ENCODE data around the gene UBE2Z.
A peak's percentile ranks its signal among the peaks of the same experiment; 100 is the strongest.
"Not testable (repeated sequence)": the region's sequence is repeated elsewhere in the genome, so short reads cannot be mapped to it uniquely, and the experiment has no call there.

Gene UBE2Z

DNA sequence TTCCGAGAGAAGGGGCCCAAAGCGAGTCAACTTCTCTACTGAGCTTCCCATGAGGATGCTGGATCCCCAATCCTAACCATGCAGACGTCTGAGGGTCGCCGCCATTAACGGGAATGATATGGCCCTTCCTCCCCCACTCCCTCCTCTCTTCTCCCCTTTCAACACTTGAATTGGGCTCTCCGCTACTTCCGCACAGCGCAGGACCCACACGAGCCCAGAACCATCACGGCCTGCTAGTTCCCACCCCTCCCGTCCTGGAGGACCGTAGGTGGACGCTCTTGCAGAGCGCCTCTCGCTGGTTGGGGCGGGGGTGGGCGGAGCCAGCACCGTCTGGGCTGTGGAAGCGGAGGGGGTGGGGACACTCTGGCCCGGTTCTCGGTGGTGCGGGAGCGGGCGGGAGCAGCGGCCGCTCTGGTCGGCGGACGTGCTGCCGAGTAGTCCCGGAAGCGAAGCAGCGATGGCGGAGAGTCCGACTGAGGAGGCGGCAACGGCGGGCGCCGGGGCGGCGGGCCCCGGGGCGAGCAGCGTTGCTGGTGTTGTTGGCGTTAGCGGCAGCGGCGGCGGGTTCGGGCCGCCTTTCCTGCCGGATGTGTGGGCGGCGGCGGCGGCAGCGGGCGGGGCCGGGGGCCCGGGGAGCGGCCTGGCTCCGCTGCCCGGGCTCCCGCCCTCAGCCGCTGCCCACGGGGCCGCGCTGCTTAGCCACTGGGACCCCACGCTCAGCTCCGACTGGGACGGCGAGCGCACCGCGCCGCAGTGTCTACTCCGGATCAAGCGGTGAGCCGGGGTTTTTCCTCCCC, at the start of gene UBE2Z:
Gene UBE2Z (plus strand): TSS at position 361 of the 797 bp plus-strand sequence. CDS start 97 bp downstream, at position 458.
- DNase-seq: peak; percentile 93 to 94

DNA sequence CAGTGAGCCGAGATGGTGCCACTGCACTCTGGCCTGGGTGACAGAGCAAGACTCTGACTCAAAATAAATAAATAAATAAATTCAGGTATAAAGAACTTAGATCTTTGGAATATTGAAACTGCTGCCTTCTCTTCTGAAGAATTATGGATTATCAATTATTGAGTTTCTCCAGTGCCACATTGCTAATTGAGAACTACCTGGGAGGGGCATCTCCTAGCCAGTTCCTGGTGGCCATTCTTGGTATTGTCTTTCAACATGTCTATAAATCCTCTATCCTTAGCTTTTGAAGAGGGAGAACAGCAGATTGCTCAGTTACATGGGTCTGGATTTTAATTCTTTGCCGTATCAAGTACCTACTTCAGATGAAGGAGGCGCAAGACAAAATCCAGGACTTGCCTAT, 48.2 kb upstream of the UBE2Z start:
- DNase-seq: no peak

DNA sequence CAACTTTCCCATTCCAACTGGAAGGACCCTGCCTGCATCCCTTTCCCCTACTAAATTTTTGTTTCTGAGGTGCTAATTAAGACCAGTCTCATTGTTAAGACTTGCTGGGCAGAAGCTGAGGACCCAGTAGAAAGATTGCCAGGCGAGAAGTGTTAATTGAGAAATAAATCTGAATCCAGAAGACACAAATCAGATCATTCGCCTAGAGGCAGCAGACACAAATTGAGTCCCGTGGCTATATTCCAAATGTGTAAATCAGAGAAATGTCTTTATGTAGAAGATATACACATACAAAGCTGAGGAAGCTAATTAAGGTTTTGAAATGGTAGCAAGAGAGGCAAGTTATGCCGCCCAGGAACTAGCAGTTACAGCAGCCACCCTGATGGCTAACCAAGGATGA, 47.8 kb upstream of the UBE2Z start:
- DNase-seq: no peak

DNA sequence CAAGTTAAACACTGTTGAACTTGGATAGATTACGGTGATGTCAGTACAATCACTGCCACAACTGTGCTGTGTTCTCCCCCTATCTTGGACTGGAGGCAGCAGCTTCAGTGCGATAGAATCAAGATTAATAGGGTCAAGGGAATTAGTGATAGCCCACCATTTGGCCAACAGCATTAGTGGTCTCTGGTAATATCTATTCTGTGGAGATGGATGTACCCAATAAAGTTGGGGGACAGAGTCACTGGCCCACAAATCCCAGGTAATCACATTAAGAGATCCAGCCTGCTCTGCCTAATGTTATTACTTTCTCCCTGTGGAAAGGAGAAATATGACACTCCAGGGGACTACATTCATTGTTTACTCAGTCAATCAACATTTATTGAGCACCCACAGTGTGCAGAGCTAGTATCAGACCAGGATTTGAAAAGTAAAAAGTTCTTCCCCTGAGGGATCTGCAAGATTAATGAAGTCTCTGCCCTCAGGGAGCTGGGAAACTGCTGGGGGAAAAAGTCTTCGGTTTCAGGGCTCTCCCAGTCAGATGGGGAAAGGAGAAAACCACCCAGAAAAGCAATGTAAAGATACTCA, 39.2 kb upstream of the UBE2Z start:
- DNase-seq: no peak

DNA sequence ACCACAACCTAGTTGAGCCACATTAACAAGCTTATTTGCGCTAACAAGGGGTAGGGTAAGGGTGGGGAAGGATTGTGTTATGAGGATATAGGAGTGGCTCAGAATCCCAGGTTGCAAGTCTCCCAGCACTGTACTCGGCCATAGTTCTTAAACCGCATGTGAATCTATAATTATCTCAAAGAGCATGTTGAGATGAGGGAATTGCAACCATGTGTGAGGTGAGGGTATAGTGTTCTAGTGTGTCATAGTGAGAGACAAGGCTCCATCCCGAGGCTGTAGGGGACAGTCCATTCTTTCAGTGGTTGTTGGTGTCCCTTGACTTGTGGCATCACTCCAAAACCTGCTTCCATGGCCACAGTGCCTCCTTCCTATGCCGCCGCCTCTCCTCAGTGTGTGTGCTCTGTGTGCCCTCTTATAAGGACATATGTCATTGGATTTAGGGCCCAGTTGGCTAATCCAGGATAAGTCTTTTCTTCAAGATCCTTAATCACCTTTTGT, 38.3 kb upstream of the UBE2Z start:
- DNase-seq: no peak

DNA sequence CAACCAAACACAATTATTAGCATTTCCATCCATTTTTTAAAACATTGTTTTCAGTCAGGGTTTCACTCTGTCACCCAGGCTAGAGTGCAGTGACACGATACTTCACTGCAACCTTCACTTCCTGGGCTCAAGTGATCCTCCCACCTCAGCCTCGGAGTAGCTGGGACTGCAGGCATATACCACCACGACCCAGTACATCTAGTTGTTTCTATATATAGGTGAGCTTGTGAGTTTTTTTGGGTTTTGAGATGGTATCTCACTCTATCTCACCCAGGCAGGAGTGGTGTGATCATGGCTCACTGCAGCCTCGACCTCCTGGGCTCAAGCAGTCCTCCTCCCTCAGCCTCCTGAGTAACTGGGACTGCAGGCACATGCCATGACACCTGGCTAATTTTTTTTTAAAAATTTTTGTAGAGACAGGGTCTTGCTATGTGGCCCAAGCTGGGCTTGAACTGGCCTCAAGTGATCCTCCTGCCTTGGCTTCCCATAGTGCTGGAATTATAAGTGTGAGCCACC, 37.1 kb upstream of the UBE2Z start:
- DNase-seq: no peak

DNA sequence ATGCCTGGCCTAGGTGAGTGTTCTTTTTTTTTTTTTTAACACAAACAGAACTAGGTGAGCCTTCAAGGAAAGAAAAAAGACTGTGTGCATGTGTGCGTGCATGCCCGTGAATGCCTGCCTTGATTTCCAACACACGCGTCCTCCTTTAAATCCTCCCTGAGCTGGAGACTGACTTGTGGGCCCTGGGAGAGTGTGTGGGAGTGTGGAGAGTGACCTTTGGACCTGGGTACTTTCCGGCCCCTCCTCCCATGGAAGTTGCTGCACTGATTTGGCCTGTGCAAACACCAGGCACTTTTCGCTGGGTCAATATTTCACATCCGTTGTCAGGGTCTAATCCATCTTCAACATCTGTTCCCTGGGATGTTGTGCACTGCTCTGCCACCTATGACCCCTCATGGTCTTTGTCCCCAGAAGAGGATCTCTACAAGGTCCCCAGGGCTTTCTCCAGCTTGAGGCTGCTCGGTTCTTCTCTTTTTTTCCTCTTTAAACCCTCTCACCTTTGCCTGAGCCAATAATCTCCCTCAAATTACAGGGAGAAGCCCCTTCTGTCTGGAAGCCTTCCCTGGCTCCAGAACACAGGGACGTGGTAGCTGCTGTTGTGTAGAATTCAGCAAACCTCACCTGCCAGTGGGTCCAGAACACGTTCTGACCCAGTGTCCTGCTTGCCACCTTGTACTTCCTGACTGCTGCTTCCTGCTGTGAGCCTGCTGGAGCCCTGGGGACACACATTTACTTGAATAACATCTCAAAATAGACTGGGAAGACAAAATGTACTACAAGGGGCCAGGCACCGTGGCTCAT, 36.5 kb upstream of the UBE2Z start:
- no peak for DNase-seq

DNA sequence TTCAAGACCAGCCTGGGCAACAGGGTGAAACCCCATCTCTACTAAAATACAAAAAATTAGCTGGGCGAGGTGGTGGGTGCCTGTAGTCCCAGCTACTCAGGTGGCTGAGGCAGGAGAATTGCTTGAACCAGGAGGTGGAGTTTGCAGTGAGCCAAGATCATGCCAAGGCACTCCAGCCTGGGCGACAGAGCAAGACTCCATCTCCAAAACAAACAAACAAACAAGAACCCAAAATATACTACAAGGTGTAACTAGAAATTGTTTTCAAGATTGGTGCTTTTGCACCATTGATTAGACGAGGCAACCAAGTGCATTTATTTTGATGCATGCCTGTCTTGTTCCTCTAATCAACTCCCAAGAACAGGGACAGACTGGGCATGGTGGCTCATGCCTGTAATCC, 35.8 kb upstream of the UBE2Z start:
- not testable (repeated sequence) for DNase-seq

DNA sequence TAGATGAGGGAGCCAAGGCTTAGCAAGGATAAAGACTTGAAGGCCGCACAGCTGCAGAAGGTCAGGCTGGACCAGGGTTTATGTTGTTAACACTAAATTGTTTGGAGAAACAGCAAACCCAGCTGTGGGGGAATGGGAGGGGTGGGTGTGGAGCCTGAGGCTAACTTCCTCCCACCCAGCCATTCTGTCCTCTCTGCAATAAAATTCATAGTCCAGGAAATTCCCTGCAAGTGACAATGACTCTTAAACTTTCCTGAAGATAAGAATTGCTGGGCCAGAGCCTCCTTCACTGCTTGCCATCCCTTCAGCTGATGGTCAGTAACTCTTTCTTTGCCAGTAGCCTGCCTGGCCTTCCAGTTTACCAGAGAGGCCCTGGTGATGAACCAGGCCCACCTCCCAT, 35.0 kb upstream of the UBE2Z start:
- no peak for DNase-seq

DNA sequence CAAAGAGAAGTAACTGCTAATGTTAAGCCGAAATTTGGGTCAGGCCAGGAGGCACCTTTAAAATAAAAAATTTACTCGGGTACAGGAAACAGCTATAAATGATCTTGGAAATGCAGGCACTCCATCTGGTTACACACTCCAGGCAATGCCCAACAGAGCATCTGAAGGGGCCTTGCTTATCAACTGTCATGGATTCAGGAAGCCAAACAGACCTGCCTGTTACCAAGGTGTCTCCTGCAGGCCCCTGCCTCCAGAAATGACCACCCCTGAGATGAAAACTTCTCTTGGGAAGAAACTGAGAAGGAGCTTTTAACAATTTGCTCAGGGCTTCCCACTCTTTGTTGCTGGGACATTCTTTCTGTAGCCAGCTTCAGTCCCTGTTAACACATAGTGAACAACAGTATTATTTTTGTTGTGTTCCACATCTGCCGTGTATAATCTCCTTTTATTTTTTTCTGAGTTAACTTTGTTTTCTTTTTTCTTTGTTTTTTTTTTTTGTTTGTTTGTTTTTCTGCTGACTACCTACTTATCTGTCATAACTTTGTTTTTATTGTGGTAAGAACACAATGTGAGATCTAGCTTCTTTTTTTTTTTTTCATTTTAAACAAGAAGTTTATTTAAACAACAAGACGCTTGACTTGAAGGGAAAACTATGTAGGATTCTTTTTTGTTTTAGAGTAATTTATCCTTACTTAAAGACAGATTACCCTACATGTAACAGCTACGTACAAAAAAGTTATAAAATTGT, 34.3 kb upstream of the UBE2Z start:
- no peak for DNase-seq

DNA sequence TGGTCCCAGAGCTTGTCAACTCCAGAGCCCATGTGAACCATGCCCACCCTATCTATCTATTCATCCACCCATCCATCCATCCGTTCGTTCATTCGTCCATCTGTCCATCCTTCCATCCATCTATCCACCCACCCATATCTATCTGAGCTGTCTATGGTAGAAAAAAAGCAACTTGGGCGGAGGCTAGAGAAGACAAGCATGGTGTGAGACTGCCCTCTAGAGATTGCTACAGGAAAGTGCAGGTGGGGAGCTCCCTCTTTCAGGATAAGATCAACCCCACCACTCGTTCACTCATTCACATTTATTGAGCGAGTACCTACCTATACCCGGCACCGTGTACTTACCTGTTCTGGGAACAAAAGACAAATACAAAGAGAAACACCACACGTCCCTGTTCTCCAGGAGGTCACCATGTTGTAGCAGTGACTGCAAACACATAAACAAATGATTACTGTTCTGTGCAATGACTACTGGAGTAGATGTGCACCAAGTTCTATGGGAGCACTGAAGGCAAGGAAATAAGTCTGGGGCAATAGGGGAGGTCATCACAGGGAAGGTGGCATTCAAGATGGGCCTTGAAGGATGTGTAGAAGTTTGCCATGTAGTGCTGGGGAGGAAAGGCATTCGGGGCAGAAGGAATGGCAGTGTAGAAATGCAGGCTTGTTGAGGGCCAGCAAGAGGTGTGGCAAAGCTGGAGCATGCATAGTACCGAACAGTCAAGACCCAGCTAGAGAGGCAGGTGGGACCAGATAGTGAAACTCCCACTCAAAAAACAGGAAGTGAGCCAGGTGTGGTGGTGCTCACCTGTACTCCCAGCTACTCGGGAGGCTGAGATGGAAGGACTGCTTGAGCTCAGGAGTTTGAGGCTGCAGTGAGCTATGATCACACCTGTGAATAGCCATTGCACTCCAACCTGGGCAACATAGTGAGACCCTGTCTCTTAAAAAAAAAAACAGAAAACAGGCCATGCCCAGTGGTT, 29.0 kb upstream of the UBE2Z start:
- peak; percentile 63 to 79 for DNase-seq

DNA sequence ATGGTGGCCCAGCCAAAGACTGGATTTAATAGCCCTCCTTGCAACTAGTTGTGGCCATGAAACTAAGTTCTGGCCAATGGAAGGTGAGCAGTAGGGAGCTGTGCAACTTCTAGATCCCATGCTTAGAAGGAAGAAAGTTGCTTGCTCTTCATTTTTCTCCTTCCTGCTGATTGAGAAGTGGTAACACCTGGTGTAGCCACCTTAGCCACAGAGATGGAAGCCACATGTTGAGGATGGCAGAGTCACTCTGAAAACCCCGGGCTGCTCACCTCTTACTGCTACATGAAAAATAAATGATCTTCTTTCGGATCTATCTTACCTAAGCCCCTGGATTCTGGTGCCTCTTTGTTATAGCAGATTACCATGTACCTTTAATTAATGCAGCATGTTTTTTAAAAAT, 25.9 kb upstream of the UBE2Z start:
- DNase-seq: no peak

DNA sequence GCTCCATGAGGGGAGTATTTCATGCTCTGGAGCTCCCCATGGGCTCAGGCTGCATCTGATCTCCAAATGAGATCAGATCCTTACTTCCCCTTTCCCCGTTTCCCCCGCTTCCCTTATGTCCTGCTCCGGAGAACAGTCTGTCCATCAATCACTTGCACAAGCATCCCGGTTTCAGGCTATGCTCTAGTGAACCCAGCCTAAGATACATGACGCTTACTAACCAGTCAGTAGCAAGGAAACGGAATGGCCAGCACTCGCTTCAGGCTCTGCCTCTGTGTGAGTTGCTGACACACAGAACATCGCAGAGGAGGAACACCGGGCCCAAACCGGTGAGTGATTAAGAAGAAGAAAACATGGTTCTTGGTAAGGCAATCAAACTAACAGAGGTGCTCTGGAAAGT, 25.0 kb upstream of the UBE2Z start:
- DNase-seq: no peak

DNA sequence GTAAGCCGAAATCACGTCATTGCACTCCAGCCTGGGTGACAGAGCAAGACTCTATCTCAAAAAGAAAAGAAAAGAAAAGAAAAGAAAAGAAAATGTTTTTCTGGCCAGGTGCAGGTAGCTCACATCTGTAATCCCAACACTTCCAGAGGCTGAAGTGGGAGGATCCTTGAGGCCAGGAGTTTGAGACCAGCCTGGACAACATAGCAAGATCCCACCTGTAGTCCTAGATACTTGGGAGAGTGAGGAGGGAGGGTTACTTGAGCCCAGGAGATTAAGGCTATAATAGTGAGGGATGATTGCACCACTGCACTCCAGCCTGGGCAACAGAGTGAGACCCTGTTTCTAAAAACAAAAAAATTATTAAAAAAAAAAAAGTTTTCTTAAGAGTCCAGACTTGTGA, 18.1 kb upstream of the UBE2Z start:
- DNase-seq: no peak

DNA sequence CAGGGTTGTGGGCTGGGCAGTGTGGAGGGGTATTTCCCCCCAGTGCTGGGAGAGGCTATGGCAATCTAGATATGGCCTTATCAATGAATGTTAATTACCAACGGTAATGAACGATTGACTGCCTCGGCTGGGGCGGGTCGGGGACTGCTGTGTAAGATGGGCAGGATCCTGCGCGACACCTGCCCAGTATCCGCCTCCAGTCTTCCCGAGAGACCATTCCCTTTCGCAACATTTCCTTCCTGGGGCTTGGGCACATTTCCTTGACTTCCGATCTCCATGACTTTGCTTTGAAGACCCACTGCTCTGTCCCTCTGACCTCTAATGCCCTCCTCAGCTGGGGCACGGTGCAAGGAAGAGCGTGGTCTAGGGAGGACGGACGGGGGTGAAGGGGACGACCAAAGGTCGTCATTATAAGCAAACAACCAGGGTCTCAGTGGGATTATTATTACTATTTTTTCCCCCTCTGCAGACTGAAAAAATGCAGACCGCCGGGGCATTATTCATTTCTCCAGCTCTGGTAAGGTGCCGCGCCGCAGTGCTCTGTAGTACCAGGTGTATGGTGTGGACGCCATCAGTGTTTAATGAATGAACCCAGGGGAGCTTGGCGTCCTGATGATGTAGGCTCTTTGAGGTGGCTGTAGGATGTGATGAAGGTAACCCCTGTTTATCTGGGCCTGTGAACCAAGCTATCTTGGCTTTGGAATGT, 15.1 kb upstream of the UBE2Z start:
- peak in 1 of 2 donors; percentile 24 for DNase-seq

DNA sequence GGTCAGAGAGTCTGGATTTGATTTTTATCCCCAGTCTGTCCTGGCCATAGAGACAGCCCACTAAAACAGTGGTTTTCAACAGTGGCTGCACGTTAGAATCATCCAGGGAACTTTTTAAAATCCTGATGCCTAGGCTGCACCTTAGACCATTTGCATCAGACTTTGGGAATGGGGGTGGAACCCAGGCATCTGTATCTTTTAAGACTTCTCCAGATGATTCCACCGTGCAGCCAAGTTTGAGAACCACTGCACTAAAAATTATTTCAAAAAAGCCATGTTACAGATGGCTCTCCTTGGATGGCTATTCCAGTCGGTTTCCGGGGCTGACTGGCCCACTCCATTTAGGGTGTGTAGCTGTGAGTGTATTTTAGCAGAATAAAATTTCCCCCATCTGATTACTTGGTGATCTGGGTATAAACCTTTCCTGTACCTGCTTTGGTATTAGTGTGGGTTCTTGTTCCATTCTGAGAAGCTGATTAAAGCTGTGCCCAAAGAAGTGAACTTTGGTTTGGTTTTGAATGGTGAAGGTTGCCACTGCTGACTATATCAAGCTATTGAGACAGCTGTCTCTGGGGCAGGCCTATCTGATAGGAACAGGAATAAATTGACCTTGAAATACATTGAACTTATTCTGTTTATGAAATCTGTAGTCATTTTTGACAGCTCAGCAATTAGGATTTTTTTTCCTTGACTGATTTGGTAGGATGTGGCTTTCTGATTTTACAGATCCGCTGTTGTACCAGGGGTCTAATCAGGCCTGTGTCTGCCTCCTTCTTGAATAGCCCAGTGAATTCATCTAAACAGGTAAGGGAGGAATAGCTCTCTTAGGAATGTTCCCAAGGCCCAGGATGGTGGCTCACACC, 14.3 kb upstream of the UBE2Z start:
- DNase-seq: no peak

DNA sequence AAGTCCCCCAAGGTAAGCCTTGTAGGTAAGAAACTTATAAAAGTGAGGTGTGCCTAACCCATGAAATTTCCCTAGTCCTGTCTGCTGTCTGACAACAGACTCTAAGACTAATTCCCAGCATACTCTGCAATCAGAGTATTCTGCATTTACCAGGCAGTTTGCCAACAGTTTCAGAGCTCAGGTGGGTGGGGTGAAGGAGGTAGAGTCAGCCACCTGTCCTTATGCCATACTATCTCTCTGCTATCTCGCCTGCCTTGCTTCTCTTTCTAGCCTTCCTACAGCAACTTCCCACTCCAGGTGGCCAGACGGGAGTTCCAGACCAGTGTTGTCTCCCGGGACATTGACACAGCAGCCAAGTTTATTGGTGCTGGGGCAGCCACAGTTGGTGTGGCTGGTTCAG, 13.3 kb upstream of the UBE2Z start:
- no peak for DNase-seq

DNA sequence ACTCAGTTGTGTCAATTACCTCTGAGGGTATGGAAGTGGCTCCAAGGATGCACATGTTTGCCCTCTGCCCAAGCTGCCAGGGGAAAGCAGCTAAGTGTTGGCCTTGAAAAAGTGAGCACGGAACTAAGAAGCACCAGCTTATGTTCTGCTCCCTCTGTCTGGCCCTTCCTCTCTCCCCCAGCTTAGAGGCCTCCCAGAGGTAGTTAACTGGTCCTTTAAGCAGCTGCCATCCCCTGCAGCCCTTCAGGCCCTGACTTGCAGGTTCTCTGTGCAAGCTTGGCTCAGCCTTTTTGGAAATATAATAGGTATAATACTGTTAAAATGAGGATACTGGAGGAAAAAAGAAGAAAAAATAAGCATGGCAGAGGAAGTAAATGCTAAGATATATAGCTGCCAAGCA, 7.0 kb upstream of the UBE2Z start:
- DNase-seq: no peak

DNA sequence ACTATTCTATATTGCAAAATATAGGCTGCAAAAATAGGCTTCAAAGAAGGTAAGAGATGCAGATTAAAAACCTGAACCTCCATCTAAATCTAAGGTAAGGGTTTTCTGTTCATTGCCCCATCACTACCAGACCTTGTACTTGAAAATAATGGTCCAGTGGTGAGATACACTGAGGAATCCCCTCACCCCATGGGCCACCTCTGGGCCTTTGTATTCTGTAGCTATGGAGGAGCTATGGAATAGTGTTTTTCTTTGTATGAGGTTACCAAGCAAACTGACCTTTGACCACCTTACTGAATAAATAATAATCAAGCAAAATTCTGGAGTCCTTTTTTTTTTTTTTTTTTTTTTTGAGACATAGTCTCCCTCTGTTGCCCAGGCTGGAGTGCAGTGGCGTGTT, 4.8 kb upstream of the UBE2Z start:
- DNase-seq: no peak

DNA sequence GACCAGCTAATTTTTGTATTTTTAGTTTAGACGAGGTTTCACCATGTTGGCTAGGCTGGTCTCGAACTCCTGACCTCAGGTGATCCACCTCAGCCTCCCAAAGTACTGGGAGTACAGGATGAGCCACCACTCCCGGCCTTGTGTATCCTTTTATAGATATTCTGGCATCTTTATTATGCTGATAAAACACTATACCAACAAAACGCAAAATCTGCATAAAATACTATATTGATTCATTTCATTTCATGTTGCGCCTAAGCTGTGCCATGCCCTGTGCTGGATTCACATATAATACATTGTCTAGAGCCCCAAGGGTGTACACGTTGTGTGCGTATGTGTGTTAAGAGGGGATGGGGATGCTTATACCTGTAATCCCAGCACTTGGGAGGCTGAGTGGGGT, 3.8 kb upstream of the UBE2Z start:
- no peak for DNase-seq

All from CD4-positive, alpha-beta T cell treated with Interferon alpha-2 for 1 hour (primary cell).